Progenitor cell of endocrine pancreas (in vitro differentiated cells): ENCODE measurements around the gene PPP2R1B. TPM values are rescaled to one million over a fixed set of nuclear protein-coding genes. Genes with fewer than 3 reads are reported as not detected.

Experiments used
- DNase-seq: peaks from one replicate; pipeline ENCODE4 v3.0.0; 2021; ENCODE audit warnings: low spot score; ENCODE audit not compliant: unreplicated experiment
- H3K27ac Mint-ChIP-seq: 2 replicates; pipeline ENCODE4 v1.8.0; 2021; ENCODE audit warnings: mild to moderate bottlenecking, moderate library complexity, mixed read lengths
- H3K27me3 Mint-ChIP-seq: 2 replicates; pipeline ENCODE4 v1.8.0; 2021; ENCODE audit warnings: mixed read lengths
- H3K36me3 Mint-ChIP-seq: 2 replicates; pipeline ENCODE4 v1.8.0; 2022; ENCODE audit warnings: mixed read lengths; ENCODE audit not compliant: insufficient read depth
- H3K4me1 Mint-ChIP-seq: 2 replicates; pipeline ENCODE4 v1.8.0; 2021; ENCODE audit warnings: low read depth, mixed read lengths
- H3K4me3 Mint-ChIP-seq: 2 replicates; pipeline ENCODE4 v1.8.0; 2021; ENCODE audit warnings: low read depth, mild to moderate bottlenecking, moderate library complexity, mixed read lengths
- H3K9me3 Mint-ChIP-seq: 2 replicates; pipeline ENCODE4 v1.8.0; 2021; ENCODE audit warnings: low read depth, mixed read lengths
- CTCF ChIP-seq: fragments of 200-600 bp; sonication (generic); IDR thresholded peaks from one replicate; pipeline ENCODE4 v1.5.0; 2021; ENCODE audit warnings: antibody characterized with exemption, mild to moderate bottlenecking; ENCODE audit not compliant: unreplicated experiment
- total RNA-seq: library from RNA; stranded (reverse); gene quantifications from 2 replicates; pipeline ENCODE4 v1.2.1, GENCODE V29; 2021

PPP2R1B gene
- total RNA-seq, 1 donor from 2014 or later = 92.6 TPM

- H3K27me3 Mint-ChIP-seq = no peaks in the 10 kb centered on the region
- H3K36me3 Mint-ChIP-seq = peaks cover 40% of the 10 kb centered on the region
- H3K27ac Mint-ChIP-seq = no peak overlapping the region
- peaks cover 39% of the 10 kb centered on the region for H3K4me1 Mint-ChIP-seq
- no peak overlapping the region for H3K4me3 Mint-ChIP-seq
- no peak for TF ChIP-seq CTCF
- DNase-seq = no peak
- no peaks in the 10 kb centered on the region for H3K9me3 Mint-ChIP-seq
These were observed 3.7 kb downstream of the PPP2R1B start for GRCh38 chr11:111762526-111762925.

DNA sequence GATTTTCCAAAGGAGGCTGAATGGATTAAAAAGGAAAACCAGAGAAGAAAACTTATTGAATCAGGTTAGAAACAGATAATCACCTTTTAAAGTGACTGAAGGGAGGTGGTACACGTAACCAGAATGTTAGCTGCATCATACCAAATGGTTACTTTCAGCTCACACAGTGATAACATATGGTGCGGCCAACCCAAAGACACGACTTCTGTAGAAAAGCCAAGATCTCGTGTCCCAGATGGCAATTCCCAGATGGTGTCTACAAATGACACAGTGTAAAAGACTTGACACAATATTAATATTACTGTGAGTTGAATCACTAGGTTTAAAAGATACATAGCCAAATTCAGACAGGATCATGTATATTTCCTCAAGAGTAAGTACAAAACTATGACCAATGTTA lies 5.2 kb downstream of the PPP2R1B start:
- Mint-ChIP-seq H3K4me3 (no peak overlapping the region), H3K9me3 (no peaks in the 10 kb centered on the region), H3K4me1 (peaks cover 34% of the 10 kb centered on the region), H3K36me3 (peaks cover 44% of the 10 kb centered on the region), H3K27ac (peak overlapping the region; percentile 11), H3K27me3 (no peaks in the 10 kb centered on the region)
- no peak for TF ChIP-seq CTCF
- DNase-seq = no peak

GRCh38 chr11:111759778-111760407 lies 6.3 kb downstream of the PPP2R1B start:
- Mint-ChIP-seq H3K9me3 (no peaks in the 10 kb centered on the region), H3K27ac (peak overlapping the region; percentile 3), H3K36me3 (peaks cover 46% of the 10 kb centered on the region), H3K27me3 (no peaks in the 10 kb centered on the region), H3K4me1 (peaks cover 31% of the 10 kb centered on the region), H3K4me3 (peak overlapping the region; percentile 29)
- TF ChIP-seq CTCF = no peak
- no peak for DNase-seq

DNA sequence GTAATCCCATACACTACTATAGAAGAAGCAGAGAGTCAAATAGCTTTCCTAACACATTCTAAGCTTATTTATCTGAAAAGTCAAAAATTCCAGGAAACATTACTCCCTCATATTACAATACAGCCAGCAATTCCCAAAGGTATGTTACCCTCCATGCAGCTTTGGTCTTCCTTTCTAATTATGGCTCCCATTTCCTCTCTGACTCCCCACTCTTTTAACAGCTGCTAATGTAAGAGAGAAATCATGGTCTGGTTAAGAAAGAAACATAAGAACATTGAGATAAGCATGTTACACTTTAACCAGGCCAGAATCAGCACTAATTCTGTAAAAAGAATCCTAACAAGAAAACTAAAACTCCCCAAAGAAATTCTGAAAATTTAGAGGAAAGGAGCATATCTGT lies 6.8 kb downstream of the PPP2R1B start:
- Mint-ChIP-seq H3K9me3 (no peaks in the 10 kb centered on the region), H3K27me3 (no peaks in the 10 kb centered on the region), H3K4me3 (no peak overlapping the region), H3K36me3 (peaks cover 46% of the 10 kb centered on the region), H3K4me1 (peaks cover 26% of the 10 kb centered on the region), H3K27ac (peak overlapping the region; percentile 3)
- DNase-seq = no peak
- TF ChIP-seq CTCF = no peak

DNA sequence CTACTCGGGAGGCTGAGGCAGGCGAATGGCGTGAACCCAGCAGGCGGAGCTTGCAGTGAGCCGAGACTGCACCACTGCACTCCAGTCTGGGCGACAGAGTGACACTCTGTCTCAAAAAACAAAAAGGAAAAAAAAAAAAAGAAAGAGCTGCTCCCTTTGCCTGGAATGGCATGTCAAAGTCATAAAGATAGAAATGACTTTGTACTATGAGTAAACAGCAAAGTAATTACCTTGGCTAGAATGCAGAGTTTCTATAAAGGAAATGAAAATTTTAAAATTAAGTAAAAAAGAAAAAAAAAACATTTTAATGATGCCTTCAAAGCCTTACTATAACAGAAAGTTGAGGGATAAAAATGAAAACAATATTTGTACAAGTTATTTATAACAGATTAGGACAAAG lies 10.1 kb downstream of the PPP2R1B start:
- no peak for TF ChIP-seq CTCF

More for the DNA sequence above, 10.1 kb downstream of the PPP2R1B start:
- H3K27me3 Mint-ChIP-seq = no peaks in the 10 kb centered on the region
- H3K4me1 Mint-ChIP-seq = peaks cover 18% of the 10 kb centered on the region
- DNase-seq = no peak
- H3K9me3 Mint-ChIP-seq = no peaks in the 10 kb centered on the region
- peaks cover 41% of the 10 kb centered on the region for H3K36me3 Mint-ChIP-seq
- no peak overlapping the region for H3K27ac Mint-ChIP-seq
- no peak overlapping the region for H3K4me3 Mint-ChIP-seq
